ENCODE measurements around the gene SFXN3. TPM values are rescaled to one million over a fixed set of nuclear protein-coding genes. Genes with fewer than 3 reads are reported as not detected.

The SFXN3 gene
- 73.4 and 84.9 TPM in 2 replicates for total RNA-seq

GRCh38 chr10:101031128-101031795, at the start of gene SFXN3, which contains the start of gene PDZD7:
Gene SFXN3, plus strand, starts transcription at chr10:101031234. Its CDS starts 3,461 bp downstream, at chr10:101034695.
Gene PDZD7, minus strand, starts transcription at chr10:101031129. Its CDS starts 910 bp downstream, at chr10:101030219.

GRCh38 chr10:100986952-100987684, 43.9 kb upstream of the SFXN3 start, which contains the start of the genes MRPL43 and TWNK:
Gene MRPL43, minus strand, starts transcription at chr10:100987497. Its CDS starts 54 bp downstream, at chr10:100987443.
Gene TWNK, plus strand, starts transcription at chr10:100987543. Its CDS starts 668 bp downstream, at chr10:100988211.

GRCh38 chr10:100999742-101000126, 31.3 kb upstream of the SFXN3 start, which contains the start of gene LZTS2:
Gene LZTS2, plus strand, starts transcription at chr10:100999808. Its CDS starts 2,731 bp downstream, at chr10:101002539.

GRCh38 chr10:101061624-101062231, 30.7 kb downstream of the SFXN3 start, which contains the start of gene KAZALD1:
Gene KAZALD1, plus strand, starts transcription at chr10:101061989. Its CDS starts 604 bp downstream, at chr10:101062593.

Other genes starting within 250 kb of the SFXN3 start
- gene SLF2, start 118.3 kb upstream of the SFXN3 start, total RNA-seq: 39.2 and 41.2 TPM in 2 replicates
- gene SEMA4G, start 61.7 kb upstream of the SFXN3 start, total RNA-seq: 1.5 and 1.6 TPM in 2 replicates
- gene MRPL43, start 43.7 kb upstream of the SFXN3 start, total RNA-seq: 45.1 and 48.6 TPM in 2 replicates
- gene TWNK, start 43.7 kb upstream of the SFXN3 start, total RNA-seq: 7.6 and 9.2 TPM in 2 replicates
- gene LZTS2, start 31.4 kb upstream of the SFXN3 start, total RNA-seq: 38.6 and 52.3 TPM in 2 replicates
- gene PDZD7, start 105 bp upstream of the SFXN3 start, total RNA-seq: 0.50 and 0.53 TPM in 2 replicates
- gene KAZALD1, start 30.8 kb downstream of the SFXN3 start, total RNA-seq: 2.4 and 2.9 TPM in 2 replicates
- gene TLX1, start 100.1 kb downstream of the SFXN3 start, total RNA-seq: 0.40 TPM in 1 of 2 replicates, not detected in the other
- gene LBX1, start 198.2 kb downstream of the SFXN3 start, total RNA-seq: not detected in 2 replicates